GM18517 (cell line): ENCODE results near the gene NUDT11.
"Not testable (repeated sequence)": the region's sequence is repeated elsewhere in the genome, so short reads cannot be mapped to it uniquely, and the experiment has no call there.

ENCODE experiments used
- ATAC-seq: cut with Tn5 transposase; IDR thresholded peaks from one replicate; pipeline ENCODE4 v1.9.1; 2021; ENCODE audit warnings: mild to moderate bottlenecking, moderate library complexity; ENCODE audit not compliant: unreplicated experiment

The NUDT11 gene

DNA sequence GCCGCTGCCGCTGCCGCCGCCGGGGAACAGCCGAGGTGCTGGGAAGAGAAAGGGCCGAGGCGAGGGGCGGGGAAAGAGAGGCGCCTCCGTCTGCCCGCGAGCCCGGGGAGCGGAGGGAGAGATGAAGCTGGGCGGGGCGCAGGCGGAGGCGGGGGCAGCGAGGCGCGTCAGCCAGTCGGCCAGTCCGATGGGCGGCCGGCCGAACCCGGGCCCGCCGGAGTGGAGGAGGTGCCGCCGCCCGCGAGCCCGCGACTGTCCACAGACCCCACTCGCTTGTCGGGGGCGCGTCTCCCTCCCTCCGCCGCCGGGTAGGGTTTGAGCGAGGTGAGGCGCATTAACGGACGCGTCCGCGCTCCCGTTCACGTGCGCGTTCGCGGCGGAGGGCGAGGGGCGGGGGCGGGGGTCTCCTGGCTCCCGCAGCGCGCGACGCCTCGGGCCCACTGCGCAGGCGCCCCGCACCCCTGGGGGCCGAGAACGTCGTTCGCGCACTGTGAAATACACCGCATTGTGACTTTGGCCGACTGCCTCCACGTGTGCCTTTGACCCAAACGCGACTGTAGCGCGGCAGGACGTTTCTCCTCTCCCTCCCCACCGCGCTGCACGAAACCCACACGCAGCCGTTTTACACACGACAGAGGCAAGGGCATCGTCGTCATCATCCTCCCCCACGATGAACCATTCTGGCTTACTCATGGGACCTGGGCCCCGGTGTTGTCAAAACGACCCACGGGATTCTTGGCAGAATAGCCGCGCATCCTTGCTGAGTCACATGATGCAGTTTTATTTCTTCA, at the start of gene NUDT11:
Gene NUDT11 (minus strand): TSS at position 92 of the 791 bp plus-strand sequence. CDS start 148 bp downstream, outside the sequence.
- no peak for ATAC-seq

GRCh38 chrX:51520393-51520792, 24.0 kb upstream of the NUDT11 start:
- no peak for ATAC-seq

DNA sequence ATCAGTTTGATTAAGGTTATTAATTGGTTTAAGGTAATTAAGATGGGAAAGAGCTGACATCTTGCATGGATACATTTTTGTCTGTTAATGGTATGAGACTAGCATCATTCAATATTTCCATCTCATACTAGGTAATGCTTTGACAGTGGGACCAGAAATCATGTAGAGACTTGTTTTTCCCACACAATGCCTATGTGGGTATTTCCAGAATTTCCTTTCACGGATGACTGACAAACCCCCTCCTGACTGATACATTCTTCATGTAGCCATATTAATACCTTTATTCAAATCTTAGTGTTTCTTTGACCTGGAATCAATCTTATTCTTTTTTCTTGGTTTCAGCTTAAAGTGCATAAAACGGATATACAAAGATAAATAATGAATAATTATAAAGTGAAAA, 22.7 kb upstream of the NUDT11 start:
- not testable (repeated sequence) for ATAC-seq

DNA sequence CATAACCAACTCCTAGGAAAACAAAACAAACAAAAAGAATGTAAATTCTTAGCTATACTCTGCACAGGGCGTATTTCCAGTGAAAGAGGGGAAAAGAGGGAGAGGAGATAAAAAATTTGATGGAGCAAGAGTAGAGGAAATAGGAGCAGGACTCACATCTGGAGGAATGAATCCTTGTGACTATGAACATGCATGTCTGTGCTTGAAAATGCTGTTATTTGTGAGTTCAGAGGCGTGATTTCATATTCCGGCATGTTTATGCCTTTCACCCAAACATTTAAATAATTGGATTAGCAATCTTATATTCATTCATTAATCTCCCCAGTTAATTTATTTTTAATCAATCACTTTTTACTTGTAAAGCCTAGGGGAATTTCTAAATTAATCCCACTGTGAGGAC, 11.2 kb upstream of the NUDT11 start:
- ATAC-seq, result no peak

- ATAC-seq, result not testable (repeated sequence)
Observed at GRCh38 chrX:51495701-51496488, 497 bp downstream of the NUDT11 start.

DNA sequence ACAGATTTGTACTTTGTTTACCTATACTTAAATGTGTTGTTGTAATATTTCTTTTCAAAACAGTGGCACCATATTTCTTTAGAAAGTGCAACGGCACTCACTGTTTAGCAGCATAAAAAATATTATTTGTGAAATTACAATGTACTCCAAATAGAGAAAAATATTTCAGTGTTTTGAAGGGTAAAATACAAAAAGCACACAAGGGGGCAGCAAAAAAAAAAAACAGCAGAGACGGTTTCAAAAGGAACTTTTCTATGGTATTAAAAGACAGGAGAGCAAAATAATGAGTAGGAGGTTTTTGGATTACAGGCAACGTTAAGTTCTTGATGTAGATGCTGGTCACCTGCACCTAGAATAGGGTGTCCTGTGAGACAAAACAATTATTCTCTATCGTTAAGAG, 2.0 kb downstream of the NUDT11 start:
- no peak for ATAC-seq

GRCh38 chrX:51487960-51488267, 8.5 kb downstream of the NUDT11 start:
- ATAC-seq, result no peak

DNA sequence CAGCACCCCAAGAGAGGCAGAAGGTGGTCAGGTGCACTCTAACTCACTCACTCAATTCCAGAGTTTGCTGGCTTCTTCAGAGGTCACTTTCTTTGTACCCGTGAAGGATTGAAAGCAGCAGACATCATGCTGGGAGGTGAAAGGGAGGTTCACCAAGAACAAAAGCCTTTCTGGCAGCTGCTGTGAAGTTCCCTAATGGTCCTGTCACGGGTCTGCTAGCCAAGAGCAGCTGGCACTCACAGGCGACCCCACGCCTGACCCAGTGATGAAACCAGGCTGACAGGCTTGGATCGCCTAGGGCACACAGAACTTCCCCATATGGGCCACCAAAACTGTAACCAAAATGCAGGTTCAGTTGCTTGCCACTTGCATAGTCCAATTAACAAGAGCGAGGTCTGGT, 11.8 kb downstream of the NUDT11 start:
- ATAC-seq, result no peak

GRCh38 chrX:51482411-51482810, 14.0 kb downstream of the NUDT11 start:
- not testable (repeated sequence) for ATAC-seq

DNA sequence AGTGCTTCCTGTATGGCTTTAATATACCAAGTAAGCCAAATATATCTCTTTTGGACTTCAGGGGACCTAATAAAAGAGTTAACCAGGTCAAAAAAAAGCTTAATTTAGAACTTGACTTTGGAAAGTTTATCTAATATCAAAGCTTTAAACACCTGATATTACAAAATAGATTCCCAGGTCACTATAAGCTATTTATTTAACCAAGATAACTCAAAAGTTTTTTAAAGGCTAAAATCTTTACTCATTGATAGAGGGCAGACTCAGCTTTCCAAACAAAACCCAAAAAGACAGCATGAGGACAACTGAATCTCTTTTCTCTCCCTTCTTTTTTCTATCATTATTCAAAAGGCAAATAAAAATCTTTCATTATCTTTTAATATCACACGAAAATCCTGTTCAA, 19.5 kb downstream of the NUDT11 start:
- no peak for ATAC-seq

GRCh38 chrX:51463322-51463721, 33.1 kb downstream of the NUDT11 start:
- no peak for ATAC-seq

GRCh38 chrX:51461053-51462044, 35.0 kb downstream of the NUDT11 start:
- peak; percentile 75 for ATAC-seq

- no peak for ATAC-seq
Observed at GRCh38 chrX:51459125-51459524, 37.3 kb downstream of the NUDT11 start.

DNA sequence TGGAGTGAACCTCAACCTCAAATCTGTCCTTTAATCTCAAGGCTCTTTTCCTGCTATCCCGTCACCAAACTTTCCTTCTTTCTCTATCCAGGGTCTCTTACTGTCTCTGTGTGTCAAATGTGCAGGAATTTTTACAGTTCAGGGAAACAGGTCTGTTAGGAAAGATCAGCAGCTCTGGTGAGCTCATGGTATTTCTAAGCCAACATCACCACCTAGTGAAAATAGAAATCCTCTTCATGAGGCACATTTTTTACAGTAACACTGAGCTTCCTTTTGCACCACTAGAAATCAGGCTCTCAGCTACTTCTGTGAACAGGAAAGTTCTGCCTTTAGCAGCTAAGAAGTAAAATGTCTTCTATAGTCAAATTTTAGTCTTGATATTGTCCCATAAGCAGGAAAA, 39.6 kb downstream of the NUDT11 start:
- ATAC-seq, result no peak

DNA sequence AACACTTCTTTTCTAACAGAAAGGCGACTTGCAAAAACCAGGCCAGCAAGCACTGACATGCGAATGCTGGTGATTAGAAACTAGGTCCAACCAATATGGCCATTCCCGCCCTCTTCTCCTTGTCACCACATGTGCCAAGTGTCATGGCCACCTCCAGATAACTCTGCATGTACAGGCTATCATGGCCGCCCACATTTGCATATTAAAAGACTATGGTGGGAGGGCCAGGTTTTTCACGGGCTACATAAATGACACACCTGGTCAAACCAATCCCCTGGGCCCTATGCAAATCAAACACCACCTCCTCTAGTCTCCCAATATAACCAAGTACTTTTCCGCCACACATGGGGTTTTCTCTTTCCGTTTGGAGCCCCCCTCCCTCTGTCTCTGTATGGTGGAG, 40.1 kb downstream of the NUDT11 start:
- ATAC-seq, result no peak

DNA sequence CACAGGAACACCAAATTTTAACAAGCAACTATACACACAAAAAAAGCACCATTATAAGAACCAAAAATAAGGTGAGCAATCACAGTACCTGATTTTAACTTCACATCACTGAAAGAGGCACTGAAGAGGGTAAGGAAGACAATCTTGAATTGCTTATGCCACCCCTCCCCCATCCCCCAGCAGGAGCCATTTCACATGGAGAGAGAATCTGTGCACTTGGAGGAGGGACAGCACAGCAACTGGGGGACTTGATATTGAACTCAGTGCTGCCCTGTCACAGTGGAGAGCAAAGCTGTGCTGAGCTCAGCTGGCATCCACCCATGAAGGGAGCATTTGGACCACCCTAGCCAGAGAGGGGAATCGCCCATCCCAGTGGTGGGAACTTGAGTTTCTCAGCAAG, 56.0 kb downstream of the NUDT11 start:
- no peak for ATAC-seq
